ENCODE results near the gene VIPR2. TPM values are rescaled to one million over a fixed set of nuclear protein-coding genes. Genes with fewer than 3 reads are reported as not detected.
A peak's percentile ranks its signal among the peaks of the same experiment; 100 is the strongest.

VIPR2 gene
- total and polyA plus RNA-seq, 2 of the 13 experiments (the other 11 are each of a cell fraction or from before 2014, with no cell fraction given) = not detected

DNA sequence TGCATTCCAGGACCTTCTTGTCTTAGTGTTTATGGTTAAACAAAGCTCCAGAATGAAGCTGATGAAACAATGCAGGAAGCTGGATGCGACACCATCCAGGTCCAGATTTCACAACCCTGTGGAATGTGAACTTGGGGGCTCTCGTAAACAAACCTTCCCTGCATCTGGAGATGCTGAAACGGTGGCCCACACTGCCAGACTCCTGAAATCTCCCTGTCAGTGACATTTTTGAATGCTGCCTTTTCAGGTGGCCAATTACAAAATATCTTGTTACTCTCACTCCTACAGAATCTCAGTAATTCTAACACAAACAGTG, 18.8 kb downstream of the VIPR2 start (continued):
- TF ChIP-seq CEBPB (IDR thresholded peaks at IDR 0.05; ENCODE audit: borderline replicate concordance, low read depth, low read length) = peak; percentile 85
- TF ChIP-seq GATAD2A (CRISPR knock-in tag; IDR thresholded peaks at IDR 0.05) = peak; percentile 72; the same call in 1 of the 2 replicates
- peak; percentile 54; the same call in 1 of the 2 replicates for TF ChIP-seq BCL6 (CRISPR knock-in tag; IDR thresholded peaks at IDR 0.05)

DNA sequence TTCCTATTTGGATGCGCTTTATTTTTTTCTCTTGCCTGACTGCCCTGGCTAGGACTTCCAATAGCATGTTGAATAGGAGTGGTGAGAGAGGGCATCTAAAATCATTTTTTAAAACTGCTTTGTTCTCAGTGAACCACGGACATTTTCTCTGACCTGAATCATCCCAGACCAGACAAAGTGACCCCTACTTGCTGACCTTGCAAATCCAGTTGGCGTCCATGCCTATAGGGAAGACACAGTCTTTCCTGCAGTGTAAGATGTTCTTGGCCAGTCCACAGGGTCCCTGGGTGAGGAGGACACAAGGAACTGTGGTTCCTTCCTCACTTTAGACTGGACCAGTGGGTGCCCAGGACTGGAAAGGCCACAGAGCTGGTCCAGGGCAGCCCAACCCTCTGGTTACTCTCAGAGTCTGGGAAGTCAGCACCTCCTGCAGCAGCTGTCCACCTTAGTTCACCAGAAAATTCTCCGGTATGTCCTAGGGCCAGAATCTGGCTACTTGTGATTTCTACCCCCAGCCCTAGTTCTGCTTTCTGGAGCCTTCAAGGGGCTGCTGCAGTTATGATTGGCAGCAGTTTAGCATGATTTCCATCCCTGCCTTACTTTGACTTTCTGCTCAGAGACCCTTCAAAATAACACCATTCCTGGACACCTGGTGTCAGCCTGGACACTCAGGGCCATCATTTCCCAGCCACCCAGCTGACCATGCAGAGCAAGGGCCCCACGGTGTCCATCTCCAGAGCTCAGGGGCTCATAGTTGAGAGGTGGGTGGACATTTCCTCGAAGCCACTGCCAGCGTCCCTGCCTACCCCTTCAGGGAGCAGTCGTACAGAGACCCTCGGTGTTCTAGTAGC, 19.3 kb downstream of the VIPR2 start:
- Histone ChIP-seq H3K79me2 (ENCODE audit: insufficient read depth, low read length) (no peaks in the 10 kb centered on the region), H3K27me3 (ENCODE audit: control insufficient read depth in 1 of 2, insufficient read depth in 2 of 2, low read length in 2 of 2) (peaks cover 3 to 39% of the 10 kb centered on the region in 2 experiments; a peak in 4 of 5 replicates), H3K27ac (ENCODE audit: extremely low read length, insufficient read depth, low read length) (no peak overlapping the region), H3K4me3 (replicated peaks in 1 of 3; ENCODE audit: insufficient read depth in 1 of 3, low read depth in 2 of 3, low read length in 3 of 3) (no peak overlapping the region), H3K9me3 (ENCODE audit: low read length) (no peaks in the 10 kb centered on the region), H2AFZ (ENCODE audit: low read length) (no peak overlapping the region), H3K4me1 (ENCODE audit: insufficient read depth, low read length) (peaks cover 12% of the 10 kb centered on the region), H3K4me2 (ENCODE audit: low read depth, low read length) (no peak overlapping the region), H4K20me1 (ENCODE audit: insufficient read depth, low read length) (no peaks in the 10 kb centered on the region), H3K9ac (ENCODE audit: insufficient read depth, low read depth, low read length) (no peak overlapping the region), H3K36me3 (replicated peaks in 1 of 2; ENCODE audit: control insufficient read depth in 1 of 2, insufficient read depth in 2 of 2, low read length in 2 of 2) (no peaks in the 10 kb centered on the region)
- ChIA-PET POLR2A (no interaction called here), CTCF (ENCODE audit: low intra/inter-chr PET ratio, low total read pairs) (no interaction called here)
- peak; percentile 55 for ATAC-seq
- intact Hi-C loops (cut with micrococcal nuclease; ENCODE audit: unreplicated experiment) (no loop called here), in situ Hi-C loops (cut with HindIII; ENCODE audit: extremely low pct_ligation_motif_present, low pct_unique_long_range_greater_than_20kb) (no loop called here)
- no peak for FAIRE-seq
- BruUV-seq (replicated peaks) = no TSS peak
- WGBS (ENCODE audit: low lambda C conversion rate) = 26% methylated on average over 5 of the region's 9 CpGs
- DNase-seq (ENCODE audit: low spot score) = no peak
- TF ChIP-seq ZNF282 (IDR thresholded peaks at IDR 0.05; ENCODE audit: partially characterized antibody) = no peak
- TF ChIP-seq SOX13 (IDR thresholded peaks at IDR 0.05) = no peak
- TF ChIP-seq SOX13 (CRISPR knock-in tag; conservative IDR thresholded peaks at IDR 0.05 in 1 of 2, IDR thresholded peaks at IDR 0.05 in 1 of 2) = no peak
- no peak for TF ChIP-seq THYN1 (CRISPR knock-in tag; IDR thresholded peaks at IDR 0.05; ENCODE audit: borderline replicate concordance, low read depth)
- TF ChIP-seq RBM22 (optimal IDR thresholded peaks at IDR 0.05; ENCODE audit: low read length) = no peak
- no peak for TF ChIP-seq ZNF496 (CRISPR knock-in tag; IDR thresholded peaks at IDR 0.05; ENCODE audit: insufficient replicate concordance)
- TF ChIP-seq ZNF33A (CRISPR knock-in tag; IDR thresholded peaks at IDR 0.05; ENCODE audit: borderline replicate concordance) = no peak
- peak; percentile 87 to 92 for TF ChIP-seq MAFK (conservative IDR thresholded peaks at IDR 0.05 in 1 of 2, IDR thresholded peaks at IDR 0.05 in 1 of 2; ENCODE audit: low read length in 2 of 2)
- TF ChIP-seq MATR3 (CRISPR knock-in tag; IDR thresholded peaks at IDR 0.05) = no peak
- no peak for TF ChIP-seq TAF15 (IDR thresholded peaks at IDR 0.05; ENCODE audit: low read depth, low read length, poor library complexity, severe bottlenecking)
- TF ChIP-seq MAFF (IDR thresholded peaks at IDR 0.05; ENCODE audit: low read depth, low read length) = peak; percentile 85
- TF ChIP-seq, protein P1, sequence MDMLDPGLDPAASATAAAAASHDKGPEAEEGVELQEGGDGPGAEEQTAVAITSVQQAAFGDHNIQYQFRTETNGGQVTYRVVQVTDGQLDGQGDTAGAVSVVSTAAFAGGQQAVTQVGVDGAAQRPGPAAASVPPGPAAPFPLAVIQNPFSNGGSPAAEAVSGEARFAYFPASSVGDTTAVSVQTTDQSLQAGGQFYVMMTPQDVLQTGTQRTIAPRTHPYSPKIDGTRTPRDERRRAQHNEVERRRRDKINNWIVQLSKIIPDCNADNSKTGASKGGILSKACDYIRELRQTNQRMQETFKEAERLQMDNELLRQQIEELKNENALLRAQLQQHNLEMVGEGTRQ (IDR thresholded peaks at IDR 0.05; ENCODE audit: low read depth, low read length) = no peak
- TF ChIP-seq, protein P1 (CRISPR knock-in tag; IDR thresholded peaks at IDR 0.05; ENCODE audit: borderline replicate concordance) = 0 out of 2 replicates have a peak, but pooled peaks have one; percentile 18
- no peak for TF ChIP-seq PBX2 (CRISPR knock-in tag; IDR thresholded peaks at IDR 0.05)
- no peak for TF ChIP-seq POGZ (CRISPR knock-in tag; IDR thresholded peaks at IDR 0.05)
- TF ChIP-seq, protein P2, sequence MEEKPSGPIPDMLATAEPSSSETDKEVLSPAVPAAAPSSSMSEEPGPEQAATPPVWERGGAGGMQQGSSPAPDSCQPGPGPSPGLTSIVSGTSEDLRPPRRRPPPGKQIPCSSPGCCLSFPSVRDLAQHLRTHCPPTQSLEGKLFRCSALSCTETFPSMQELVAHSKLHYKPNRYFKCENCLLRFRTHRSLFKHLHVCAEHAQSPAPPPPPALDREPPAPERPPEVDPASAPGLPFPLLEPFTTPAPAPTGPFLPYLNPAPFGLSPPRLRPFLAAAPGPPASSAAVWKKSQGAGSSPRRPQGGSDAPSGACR (CRISPR knock-in tag; IDR thresholded peaks at IDR 0.05) = no peak
- no peak for TF ChIP-seq POLR2G (IDR thresholded peaks at IDR 0.05; ENCODE audit: low read depth, low read length)
